ENCODE results near the gene IL22RA2.

Gene IL22RA2

GRCh38 chr6:137193256-137194070, 20.0 kb upstream of the IL22RA2 start:
- no peak for DNase-seq

- no peak for DNase-seq
These were observed 19.4 kb upstream of the IL22RA2 start for GRCh38 chr6:137192821-137193220.

GRCh38 chr6:137191670-137192069, 18.2 kb upstream of the IL22RA2 start:
- no peak for DNase-seq

- no peak for DNase-seq
These were observed 17.8 kb upstream of the IL22RA2 start for GRCh38 chr6:137191236-137191635.

- DNase-seq: no peak
These were observed 17.2 kb upstream of the IL22RA2 start for GRCh38 chr6:137190583-137191094.

GRCh38 chr6:137188855-137189254, 15.4 kb upstream of the IL22RA2 start:
- DNase-seq: no peak

GRCh38 chr6:137185290-137185689, 11.8 kb upstream of the IL22RA2 start:
- DNase-seq: no peak

GRCh38 chr6:137182654-137183073, 9.2 kb upstream of the IL22RA2 start:
- no peak for DNase-seq

- DNase-seq: no peak
These were observed 8.6 kb upstream of the IL22RA2 start for GRCh38 chr6:137181891-137182653.

- no peak for DNase-seq
These were observed 4.2 kb upstream of the IL22RA2 start for GRCh38 chr6:137177611-137178010.

- DNase-seq: no peak
These were observed 3.3 kb upstream of the IL22RA2 start for GRCh38 chr6:137176729-137177128.

- no peak for DNase-seq
These were observed 2.4 kb upstream of the IL22RA2 start for GRCh38 chr6:137175868-137176245.

- no peak for DNase-seq
These were observed 1.9 kb upstream of the IL22RA2 start for GRCh38 chr6:137175157-137175867.

- DNase-seq: no peak
These were observed 561 bp downstream of the IL22RA2 start for GRCh38 chr6:137172734-137173431.

GRCh38 chr6:137171824-137172733, 1.4 kb downstream of the IL22RA2 start:
- no peak for DNase-seq

GRCh38 chr6:137171053-137171374, 2.4 kb downstream of the IL22RA2 start:
- no peak for DNase-seq

- DNase-seq: no peak
These were observed 3.0 kb downstream of the IL22RA2 start for GRCh38 chr6:137170266-137171052.

- DNase-seq: no peak
These were observed 5.6 kb downstream of the IL22RA2 start for GRCh38 chr6:137167702-137168377.

- no peak for DNase-seq
These were observed 7.0 kb downstream of the IL22RA2 start for GRCh38 chr6:137166247-137167098.
